ENCODE results near the gene TNFSF8. TPM values are rescaled to one million over a fixed set of nuclear protein-coding genes. Genes with fewer than 3 reads are reported as not detected.

Gene TNFSF8
- total RNA-seq, 2 experiments from 2014 or later: 27.7 to 50.3 TPM

DNA sequence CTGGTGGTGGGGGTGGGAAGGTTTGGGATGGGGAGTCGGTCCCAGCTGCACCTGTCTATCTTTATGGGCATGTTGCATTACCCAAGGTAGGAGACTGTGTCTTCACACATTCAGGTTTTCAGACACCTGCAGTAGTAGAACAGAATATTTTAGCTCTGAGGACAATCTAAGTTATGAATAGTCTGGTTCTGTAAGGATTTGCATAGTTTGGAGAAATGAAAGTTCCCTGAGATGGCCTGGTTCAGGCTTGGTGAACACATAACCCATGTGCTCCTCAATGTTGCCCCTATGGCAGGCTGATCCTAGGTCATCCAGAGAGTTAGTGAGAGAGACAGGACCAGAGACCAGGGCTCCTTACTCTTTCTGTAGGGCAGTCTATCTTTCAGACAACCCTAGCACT is 20.7 kb downstream of the TNFSF8 start:
- CTCF ChIA-PET (ENCODE audit: unreplicated experiment): interaction anchor here (1.4 to 2.6 kb wide), 5 partner anchors 11 to 22 kb away, joined by 4 to 19 read pairs (median 7); partner anchors contain the start of gene TNFSF8
- Histone ChIP-seq H3K9me2 (ENCODE audit: insufficient read depth, low read length) (no peaks in the 10 kb centered on the region), H3K79me2 (ENCODE audit: insufficient read depth, low read depth, low read length) (peaks cover 18% of the 10 kb centered on the region; the same call in 1 of the 2 replicates), H3K36me3 (ENCODE audit: insufficient read depth, low read length) (peaks cover 77% of the 10 kb centered on the region), H2AFZ (ENCODE audit: low read length) (no peak overlapping the region), H3K4me1 (ENCODE audit: insufficient read depth, low read length, poor library complexity, severe bottlenecking) (peaks cover 82% of the 10 kb centered on the region), H3K4me3 (ENCODE audit: low read depth, low read length, poor library complexity, severe bottlenecking) (peak overlapping the region; percentile 33), H4K20me1 (ENCODE audit: insufficient read depth, low read length) (no peaks in the 10 kb centered on the region), H3K9me3 (ENCODE audit: low read length) (no peaks in the 10 kb centered on the region), H3K27ac (ENCODE audit: low read depth, low read length, poor library complexity, severe bottlenecking) (peak overlapping the region; percentile 82), H3K4me2 (ENCODE audit: low read length) (peak overlapping the region; percentile 69)
- POLR2A ChIA-PET: interaction anchor here (1.1 to 6.3 kb wide), 12 partner anchors 11 to 537 kb away, joined by 3 to 108 read pairs (median 7); partner anchors contain the start of gene TNFSF8
- DNase-seq (ENCODE audit: low spot score): peak; percentile 72
- no peak for TF ChIP-seq EZH2phosphoT487 (IDR thresholded peaks at IDR 0.05; ENCODE audit: borderline replicate concordance, low read depth, low read length)
- TF ChIP-seq, protein P1, sequence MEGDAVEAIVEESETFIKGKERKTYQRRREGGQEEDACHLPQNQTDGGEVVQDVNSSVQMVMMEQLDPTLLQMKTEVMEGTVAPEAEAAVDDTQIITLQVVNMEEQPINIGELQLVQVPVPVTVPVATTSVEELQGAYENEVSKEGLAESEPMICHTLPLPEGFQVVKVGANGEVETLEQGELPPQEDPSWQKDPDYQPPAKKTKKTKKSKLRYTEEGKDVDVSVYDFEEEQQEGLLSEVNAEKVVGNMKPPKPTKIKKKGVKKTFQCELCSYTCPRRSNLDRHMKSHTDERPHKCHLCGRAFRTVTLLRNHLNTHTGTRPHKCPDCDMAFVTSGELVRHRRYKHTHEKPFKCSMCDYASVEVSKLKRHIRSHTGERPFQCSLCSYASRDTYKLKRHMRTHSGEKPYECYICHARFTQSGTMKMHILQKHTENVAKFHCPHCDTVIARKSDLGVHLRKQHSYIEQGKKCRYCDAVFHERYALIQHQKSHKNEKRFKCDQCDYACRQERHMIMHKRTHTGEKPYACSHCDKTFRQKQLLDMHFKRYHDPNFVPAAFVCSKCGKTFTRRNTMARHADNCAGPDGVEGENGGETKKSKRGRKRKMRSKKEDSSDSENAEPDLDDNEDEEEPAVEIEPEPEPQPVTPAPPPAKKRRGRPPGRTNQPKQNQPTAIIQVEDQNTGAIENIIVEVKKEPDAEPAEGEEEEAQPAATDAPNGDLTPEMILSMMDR (conservative IDR thresholded peaks at IDR 0.05; ENCODE audit: low read length): no peak
- no TSS peak for BruUV-seq (replicated peaks)
- intact Hi-C loops (cut with micrococcal nuclease; ENCODE audit: unreplicated experiment): loop anchor here (1.0 to 5.0 kb wide), 4 partner anchors 16 to 227 kb away; partner anchors contain the start of genes TEX48 and TNFSF15

GRCh38 chr9:114908805-114909448 is 21.5 kb downstream of the TNFSF8 start:
- H3K4me1 ChIP-seq (ENCODE audit: insufficient read depth, low read length, poor library complexity, severe bottlenecking): peaks cover 77% of the 10 kb centered on the region
- ChIA-PET CTCF (ENCODE audit: unreplicated experiment) (interaction anchor here (0.7 to 2.6 kb wide), 5 partner anchors 12 to 101 kb away, joined by 4 to 19 read pairs (median 5); no protein-coding TSS in a partner anchor), POLR2A (interaction anchor here (0.7 to 6.3 kb wide), 10 partner anchors 10 to 536 kb away, joined by 3 to 108 read pairs (median 10); partner anchors contain the start of gene TNFSF8)
- no peak for DNase-seq (ENCODE audit: low spot score)
- peaks cover 77% of the 10 kb centered on the region for H3K36me3 ChIP-seq (ENCODE audit: insufficient read depth, low read length)
- intact Hi-C loops (cut with micrococcal nuclease; ENCODE audit: unreplicated experiment): loop anchor here (1.0 to 5.0 kb wide), 5 partner anchors 11 to 227 kb away; partner anchors contain the start of genes TEX48 and TNFSF15
- H3K4me2 ChIP-seq (ENCODE audit: low read length): peak overlapping the region; percentile 69
- no TSS peak for BruUV-seq (replicated peaks)
- peaks cover 18% of the 10 kb centered on the region; the same call in 1 of the 2 replicates for H3K79me2 ChIP-seq (ENCODE audit: insufficient read depth, low read depth, low read length)
- H3K9me2 ChIP-seq (ENCODE audit: insufficient read depth, low read length): no peaks in the 10 kb centered on the region
- H4K20me1 ChIP-seq (ENCODE audit: insufficient read depth, low read length): no peaks in the 10 kb centered on the region
- no peak overlapping the region for H2AFZ ChIP-seq (ENCODE audit: low read length)
- peak overlapping the region; percentile 33 for H3K4me3 ChIP-seq (ENCODE audit: low read depth, low read length, poor library complexity, severe bottlenecking)
- peak overlapping the region; percentile 82 for H3K27ac ChIP-seq (ENCODE audit: low read depth, low read length, poor library complexity, severe bottlenecking)
- no peaks in the 10 kb centered on the region for H3K9me3 ChIP-seq (ENCODE audit: low read length)
- TF ChIP-seq EZH2phosphoT487 (IDR thresholded peaks at IDR 0.05; ENCODE audit: borderline replicate concordance, low read depth, low read length): no peak
- TF ChIP-seq, protein P1 (conservative IDR thresholded peaks at IDR 0.05; ENCODE audit: low read length): no peak
